Measurements from ENCODE around the gene DCTN4.
"Not testable (repeated sequence)": the region's sequence is repeated elsewhere in the genome, so short reads cannot be mapped to it uniquely, and the experiment has no call there.

DCTN4 gene

GRCh38 chr5:150758531-150759333, at the start of gene DCTN4:
DCTN4 (minus strand) TSS chr5:150759017; CDS start chr5:150758993, 24 bp downstream.
- DNase-seq, result peak; percentile 93

DNA sequence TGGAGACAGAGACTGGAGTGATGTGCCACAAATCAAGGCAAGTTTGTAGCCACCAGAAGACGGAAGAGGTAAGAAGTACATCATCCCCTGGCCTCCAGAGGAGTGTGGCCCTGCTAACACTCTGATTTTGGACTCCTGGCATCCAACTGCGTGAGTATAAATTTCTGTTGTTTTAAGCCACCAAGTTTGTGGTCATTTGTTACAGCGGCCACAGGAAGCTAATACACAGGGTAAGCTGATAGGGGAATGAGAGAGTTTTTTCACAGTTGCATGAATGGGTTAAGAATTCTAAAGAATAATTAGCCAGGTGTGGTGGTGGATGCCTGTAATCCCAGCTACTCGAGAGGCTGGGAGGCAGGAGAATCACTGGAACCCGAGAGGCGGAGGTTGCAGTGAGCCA, 45.6 kb upstream of the DCTN4 start:
- DNase-seq, result no peak

DNA sequence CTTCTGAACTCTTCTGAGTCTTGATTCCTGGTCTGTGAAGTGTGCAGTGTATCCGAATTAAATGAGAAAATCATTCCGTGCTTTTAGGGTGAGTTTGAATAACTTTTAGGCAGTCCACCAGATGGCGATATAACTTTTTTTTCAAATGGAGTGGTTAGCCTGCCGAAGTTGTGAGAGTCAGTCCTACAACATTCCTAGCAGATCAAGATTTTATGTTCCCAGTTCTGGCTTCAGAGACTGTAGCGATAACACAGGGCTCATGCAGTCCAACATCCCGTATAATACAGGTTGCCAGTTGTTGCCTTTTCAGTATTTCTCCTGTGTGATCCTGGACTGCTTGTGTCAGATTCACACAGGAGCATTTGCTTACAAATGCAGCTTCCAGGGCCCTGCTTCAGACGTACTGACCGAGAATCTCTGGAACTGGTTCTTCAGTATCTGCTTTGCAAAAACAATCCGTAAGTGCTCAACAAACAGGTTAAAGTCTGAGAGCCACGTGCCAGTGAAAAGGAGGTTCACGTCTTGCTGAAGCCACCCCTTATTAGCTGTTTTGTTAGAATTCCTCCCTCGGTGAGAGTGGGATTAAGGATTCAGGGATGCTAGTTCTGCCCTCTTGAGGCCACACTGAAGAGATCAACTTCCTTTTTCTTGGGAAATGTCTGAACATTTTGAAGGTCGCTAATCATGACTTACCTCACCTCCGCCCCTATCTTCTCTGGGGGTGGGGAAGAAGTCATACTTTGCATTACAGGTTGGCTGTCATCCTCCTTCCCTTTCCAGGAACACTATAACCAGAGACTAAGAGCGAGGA, 42.5 kb upstream of the DCTN4 start:
- no peak for DNase-seq

DNA sequence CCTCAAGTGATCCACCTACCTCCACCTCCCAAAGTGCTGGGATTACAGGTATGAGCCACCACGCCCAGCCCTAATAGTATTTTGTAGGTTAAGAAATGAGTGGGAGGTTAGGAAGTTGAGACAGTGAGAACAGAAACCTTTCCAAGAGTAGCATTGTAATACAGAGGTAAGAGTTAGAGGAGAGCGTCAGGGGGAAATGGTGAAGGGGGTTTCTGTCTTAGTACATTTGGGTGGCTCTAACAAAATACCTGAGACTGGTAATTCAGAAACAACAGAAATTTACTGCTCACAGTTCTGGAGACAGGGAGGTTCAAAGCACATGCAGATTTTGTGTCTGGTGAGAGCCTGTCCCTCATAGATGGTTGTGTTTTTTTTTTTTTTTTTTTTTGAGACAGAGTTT, 38.6 kb upstream of the DCTN4 start:
- no peak for DNase-seq

DNA sequence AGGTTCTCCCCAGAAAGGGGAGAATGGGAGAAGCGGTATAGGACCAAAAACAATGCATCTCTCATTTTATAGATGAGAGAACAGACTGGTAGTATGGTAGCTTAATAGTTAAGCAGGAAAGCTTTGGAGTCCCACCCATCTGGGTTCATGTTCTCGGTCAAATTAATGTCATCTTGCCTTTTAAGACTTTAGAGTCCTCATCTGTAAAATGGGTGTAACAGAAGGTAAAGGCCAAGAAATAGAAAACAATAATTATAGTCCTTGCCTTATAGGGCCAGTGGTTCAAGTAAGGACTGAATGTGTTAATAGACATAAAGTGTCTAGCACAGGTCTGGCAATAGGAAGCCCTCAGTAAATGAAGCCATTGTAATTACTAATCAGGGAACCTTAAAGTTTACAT, 36.1 kb upstream of the DCTN4 start:
- DNase-seq, result no peak

GRCh38 chr5:150793423-150793888, 34.6 kb upstream of the DCTN4 start:
- not testable (repeated sequence) for DNase-seq

GRCh38 chr5:150791536-150791935, 32.7 kb upstream of the DCTN4 start:
- DNase-seq, result no peak

DNA sequence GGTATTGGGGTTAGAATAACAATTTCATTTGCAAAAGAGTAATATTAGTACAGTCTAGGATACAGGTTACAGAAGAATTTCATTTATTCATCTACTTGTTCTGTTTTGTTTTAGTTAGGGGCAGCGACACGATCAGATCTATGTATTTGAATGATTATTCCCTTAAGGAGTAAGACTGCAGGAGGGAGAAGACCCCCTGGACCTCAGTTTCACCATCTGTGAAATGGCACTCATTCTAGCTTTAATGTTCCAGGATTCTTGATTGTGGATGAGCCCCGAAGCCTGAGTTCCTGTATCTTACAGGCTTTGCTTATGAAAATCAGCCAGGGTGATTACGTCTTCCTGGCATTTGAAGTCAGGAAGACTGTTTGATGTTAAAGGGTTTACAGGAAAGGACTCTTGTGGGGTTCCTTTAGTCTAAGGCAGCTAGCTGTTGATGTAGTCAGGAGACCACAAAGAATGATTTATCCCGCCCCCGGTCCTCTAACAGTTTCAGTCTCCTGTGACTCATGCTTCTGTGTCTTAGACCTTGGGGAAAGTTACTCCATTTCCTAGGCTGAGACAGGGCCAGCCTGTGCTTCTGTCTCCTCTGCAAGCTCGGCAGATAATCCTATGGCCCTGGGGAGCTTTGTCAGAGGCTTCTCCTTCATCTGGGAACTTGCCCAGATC, 31.3 kb upstream of the DCTN4 start:
- DNase-seq, result peak; percentile 53

DNA sequence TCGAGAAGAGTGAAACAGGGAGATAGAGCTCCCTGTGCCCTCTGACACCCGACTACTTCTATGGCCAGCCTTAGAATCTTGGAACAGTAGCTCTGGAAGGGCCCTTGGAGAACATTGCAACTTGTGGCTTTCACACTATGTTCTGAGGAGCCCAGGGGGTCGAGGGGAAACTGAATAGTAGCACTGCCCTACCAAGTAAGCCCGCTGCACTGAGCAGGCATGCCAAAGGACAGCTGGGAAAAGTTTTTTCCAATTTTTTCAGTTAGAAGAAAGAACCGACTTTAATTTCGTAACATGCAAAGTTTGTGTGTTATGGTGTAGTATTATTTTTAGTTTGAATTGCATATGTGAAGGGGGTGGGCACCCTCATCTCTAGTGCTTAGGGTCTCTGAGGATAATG, 30.6 kb upstream of the DCTN4 start:
- no peak for DNase-seq

- no peak for DNase-seq
These were observed 30.2 kb upstream of the DCTN4 start for GRCh38 chr5:150788977-150789376.

DNA sequence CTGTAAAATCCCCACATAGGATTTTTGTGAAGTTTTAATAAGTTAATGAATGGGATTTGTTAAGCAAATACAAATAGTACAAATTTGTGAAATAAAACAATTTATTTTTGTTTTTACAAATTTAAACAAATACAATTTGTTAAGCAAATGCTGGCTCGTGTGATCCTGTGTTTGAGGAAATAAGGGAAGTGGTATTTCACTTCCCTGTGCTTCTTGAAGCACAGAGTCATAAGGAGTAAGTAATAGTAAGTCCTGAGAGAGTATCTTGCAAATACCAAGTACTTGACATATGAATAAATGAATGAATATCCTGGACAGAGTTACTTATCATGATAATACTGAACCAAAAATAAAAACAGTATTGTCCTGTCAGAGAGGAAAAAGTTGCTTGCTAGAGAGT, 28.8 kb upstream of the DCTN4 start:
- DNase-seq, result no peak

DNA sequence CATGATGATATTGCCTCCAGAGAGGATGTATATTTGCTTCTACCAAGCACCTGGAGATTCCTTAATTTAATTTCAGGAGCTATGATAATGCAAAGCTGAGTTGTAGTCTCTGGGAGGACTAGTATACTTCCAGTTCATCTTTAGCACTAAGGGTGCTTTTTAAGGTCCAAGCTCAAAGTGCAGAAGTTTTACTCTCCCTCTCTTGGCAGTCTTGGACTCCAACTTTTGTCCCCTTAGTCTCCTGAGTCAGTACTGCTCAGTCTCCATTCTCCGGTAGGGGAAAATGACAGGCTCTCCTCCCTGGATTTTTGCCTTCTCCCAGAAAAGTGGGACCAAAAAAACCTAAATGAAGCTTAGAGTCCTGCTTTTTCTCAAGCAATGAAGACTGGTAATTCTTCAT, 28.1 kb upstream of the DCTN4 start:
- DNase-seq, result no peak

DNA sequence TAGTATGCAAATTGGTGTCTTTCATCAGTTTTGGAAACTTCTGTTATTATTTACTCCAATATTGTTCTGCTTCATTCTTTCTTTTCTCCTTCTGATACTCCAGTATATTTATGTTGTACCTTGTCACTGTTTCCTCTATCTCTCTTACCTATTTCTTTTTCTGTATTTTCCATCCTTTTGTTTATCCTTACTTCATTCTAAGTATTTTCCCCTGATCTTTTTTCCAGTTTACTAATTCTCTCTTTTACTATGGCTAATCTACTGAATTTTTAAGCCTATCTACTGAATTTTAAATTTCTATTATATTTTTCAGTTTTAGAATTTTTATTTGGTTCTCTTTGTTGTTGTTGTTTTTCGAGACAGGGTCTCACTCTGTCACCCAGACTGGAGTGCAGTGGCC, 27.1 kb upstream of the DCTN4 start:
- no peak for DNase-seq

- DNase-seq, result peak; percentile 52
These were observed 24.7 kb upstream of the DCTN4 start for GRCh38 chr5:150783422-150783928.

DNA sequence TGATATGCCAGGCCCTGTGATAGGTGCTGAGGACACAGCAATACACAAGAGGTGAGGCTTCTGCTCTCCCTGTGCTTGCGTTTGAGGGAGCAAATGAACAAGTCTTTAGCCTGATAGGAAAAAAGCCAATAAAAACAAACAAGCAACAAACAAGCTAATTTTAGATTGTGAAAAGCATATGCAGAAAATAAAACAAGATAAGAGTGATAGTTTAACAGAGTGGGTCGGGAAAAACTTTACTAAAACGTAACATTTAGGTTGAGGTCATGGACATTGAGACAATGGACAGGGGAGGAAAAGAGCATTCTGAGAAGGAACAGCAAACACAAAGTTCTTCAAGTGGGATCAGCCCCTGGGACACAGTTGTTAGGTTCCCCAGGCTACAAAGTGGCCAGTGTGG, 24.0 kb upstream of the DCTN4 start:
- no peak for DNase-seq

- no peak for DNase-seq
These were observed 23.1 kb upstream of the DCTN4 start for GRCh38 chr5:150781706-150782614.

DNA sequence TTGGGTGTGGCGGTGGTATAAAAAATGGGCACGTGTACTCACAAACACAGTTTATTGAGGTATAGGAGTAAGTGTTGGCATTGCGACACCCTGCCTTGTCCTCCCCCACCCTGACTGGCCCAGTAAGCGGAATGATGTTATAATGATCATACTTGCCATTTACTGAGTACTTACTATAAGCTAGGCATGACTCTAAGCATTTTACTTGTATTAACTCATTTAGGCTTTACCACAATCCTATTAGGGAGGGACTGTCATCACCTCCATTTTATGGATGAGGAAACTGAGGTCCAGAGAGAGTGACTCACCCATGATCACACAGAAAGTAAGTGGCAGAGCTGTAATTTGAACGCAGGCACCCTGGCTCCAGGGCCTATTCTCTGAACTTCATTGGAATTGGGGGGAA, 22.0 kb upstream of the DCTN4 start:
- DNase-seq, result no peak

GRCh38 chr5:150780187-150780692, 21.4 kb upstream of the DCTN4 start:
- no peak for DNase-seq

DNA sequence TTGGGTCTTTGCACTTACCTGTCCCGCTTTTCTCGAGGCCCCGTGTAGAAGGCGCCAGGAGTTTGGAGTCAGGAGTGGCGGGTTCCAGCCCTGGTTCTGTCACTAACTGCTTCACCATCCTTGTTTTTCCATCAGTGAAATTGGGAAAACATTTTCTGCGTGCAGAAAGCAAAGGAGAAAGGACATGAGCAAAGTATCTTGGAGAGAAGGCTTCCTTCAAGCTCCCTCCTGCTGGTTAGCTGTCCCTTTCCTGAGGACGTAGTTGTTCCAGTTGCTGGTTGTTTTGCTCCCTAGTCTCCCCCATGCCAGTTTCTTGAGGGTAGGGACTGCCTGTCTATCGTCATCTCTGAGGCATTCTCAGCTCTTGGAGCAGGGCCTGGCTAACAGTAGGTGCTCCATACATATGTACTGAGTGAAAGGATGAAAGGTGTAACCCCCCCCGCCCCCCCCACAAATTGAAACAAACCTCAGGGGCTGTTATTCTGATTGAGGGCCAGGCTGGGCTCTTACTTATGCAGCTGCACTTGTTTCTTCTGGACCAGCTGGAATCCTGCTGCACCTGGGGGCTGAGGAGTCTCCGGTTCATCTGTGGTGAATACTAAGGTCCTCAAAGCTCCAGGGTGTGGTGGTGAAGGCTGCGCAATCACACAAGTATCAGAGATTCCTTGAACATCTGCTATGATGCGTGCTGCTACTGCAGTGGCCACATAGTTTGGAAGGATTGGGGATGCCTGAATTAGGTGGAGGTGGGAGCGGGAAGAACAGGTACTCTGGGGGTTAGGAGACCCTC, 20.8 kb upstream of the DCTN4 start:
- no peak for DNase-seq

- DNase-seq, result peak; percentile 74
These were observed 19.9 kb upstream of the DCTN4 start, which contains the start of gene SMIM3 for GRCh38 chr5:150778517-150779396. SMIM3 (plus strand) TSS chr5:150778757; CDS start chr5:150795441, 16,684 bp downstream.
